HG03432 (cell line): ENCODE measurements around the gene RAB9B.
"Not testable (repeated sequence)": the region's sequence is repeated elsewhere in the genome, so short reads cannot be mapped to it uniquely, and the experiment has no call there.

Experiments used
- ATAC-seq: cut with Tn5 transposase; IDR thresholded peaks from one replicate; pipeline ENCODE4 v1.9.1; 2021; ENCODE audit warnings: mild to moderate bottlenecking, moderate library complexity; ENCODE audit not compliant: unreplicated experiment

Gene RAB9B

DNA sequence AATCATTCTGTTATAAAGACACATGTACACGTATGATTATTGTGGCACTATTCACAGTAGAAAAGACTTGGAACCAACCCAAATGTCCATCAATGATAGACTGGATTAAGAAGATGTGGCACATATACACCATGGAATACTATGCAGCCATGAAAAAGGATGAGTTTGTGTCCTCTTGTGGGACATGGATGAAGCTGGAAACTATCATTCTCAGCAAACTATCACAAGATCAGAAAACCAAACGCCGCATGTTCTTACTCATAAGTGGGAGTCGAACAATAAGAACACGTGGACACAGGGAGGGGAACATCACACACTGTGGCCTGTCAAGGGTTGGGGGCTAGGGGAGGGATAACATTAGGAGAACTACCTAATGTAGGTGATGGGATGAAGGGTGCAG is 15.0 kb downstream of the RAB9B start:
- not testable (repeated sequence) for ATAC-seq

DNA sequence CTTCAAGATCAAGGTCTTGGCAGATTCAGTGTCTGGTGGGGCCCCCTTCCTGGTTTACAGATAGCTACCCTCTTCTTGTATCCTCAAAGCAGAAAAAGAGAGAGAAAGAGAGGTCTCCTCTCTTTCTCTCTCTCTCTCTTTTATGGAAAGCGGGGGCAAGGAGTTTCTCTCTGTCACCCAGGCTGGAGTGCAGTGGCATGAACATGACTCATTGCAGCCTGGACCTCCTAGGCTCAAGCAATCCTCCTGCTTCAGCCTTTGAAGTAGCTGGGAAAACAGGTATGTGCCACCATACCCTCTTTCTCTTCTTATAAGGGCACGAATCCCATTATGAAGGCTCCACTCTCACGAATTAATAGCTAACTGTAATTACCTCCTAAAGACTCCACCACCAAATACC is 20.2 kb downstream of the RAB9B start:
- ATAC-seq: no peak

DNA sequence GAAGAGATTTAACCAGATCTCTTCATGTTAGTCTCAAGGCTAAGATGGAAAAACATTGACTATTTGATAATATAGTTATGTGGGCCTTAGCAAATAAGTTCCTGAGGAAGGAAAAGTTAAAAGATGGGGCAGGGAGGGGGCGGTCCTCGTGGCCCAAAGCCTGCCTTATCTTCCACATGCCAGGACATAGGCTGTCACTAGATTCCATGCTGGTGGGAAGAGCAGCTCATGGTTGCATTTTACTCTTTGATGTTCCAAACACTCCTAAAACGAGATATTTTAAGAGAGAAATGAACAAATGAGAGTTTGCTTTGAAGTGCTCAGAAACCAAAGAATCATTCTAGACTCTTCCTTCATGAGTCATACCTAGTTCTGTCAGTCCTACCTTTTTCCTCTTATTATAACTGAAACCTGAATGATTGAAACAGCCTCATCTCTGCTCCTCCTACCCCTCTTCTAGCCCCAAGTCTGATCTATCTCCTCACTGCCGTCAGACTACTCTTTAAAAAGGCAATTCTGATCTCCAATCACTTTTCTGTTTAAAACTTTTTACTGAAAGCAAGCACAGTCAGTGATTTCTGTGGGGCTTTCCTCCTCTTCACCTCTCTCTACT is 25.1 kb downstream of the RAB9B start:
- no peak for ATAC-seq

DNA sequence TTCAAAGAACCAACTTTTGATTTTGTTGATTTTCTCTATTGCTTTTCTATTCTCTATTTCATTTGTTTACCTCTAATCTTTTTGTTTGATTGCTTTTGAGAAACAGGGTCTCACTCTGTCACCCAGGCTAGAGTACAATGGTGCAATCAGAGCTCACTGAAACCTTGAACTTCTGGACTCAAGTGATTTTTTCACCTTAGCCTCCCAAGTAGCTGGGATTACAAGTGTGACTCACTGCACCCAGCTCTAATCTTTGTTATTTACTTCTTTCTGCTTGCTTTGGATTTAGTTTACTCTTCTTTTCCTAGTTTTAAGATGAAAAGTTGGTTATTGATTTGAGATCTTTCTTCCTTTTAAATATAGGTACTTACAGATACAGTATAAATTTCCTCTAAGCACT is 26.2 kb downstream of the RAB9B start:
- no peak for ATAC-seq

DNA sequence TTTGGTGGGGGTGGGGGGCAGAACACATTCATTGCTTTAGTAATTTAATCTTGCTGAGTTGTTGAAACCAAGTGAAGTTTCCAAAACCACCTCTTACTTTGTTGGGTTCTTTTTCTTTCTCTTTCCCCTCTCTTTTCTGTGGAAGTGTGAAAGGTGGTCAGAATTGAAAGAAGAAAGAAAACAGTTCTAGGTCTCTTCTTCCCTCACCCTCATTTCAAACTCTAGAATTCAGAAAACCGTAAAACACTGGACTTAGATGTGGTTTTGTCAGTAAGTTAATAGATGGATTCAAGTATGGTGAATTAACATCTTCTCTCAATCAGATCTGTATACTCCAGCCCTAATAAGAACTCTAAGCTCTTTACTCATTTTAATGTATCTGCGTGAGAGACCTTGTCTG is 31.7 kb downstream of the RAB9B start:
- ATAC-seq: no peak

DNA sequence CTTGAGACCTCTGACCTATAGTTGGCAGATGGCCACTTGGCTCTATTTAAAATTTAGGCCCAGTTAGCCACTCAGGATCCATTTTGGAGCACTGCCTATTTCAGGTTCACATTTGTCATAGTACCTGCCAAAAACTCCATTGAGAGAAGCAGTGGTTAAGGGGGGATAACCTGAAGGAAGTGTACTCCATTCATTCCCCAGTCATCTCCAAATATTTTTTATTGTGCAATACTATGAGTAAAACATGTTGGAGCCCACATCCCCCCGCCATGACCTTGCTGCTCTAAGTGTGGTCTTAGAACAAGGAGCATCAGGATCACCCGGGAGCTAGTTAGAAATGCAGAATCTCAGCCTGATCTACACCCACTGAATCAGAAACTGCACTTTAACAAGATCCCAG is 34.4 kb downstream of the RAB9B start:
- ATAC-seq: no peak

DNA sequence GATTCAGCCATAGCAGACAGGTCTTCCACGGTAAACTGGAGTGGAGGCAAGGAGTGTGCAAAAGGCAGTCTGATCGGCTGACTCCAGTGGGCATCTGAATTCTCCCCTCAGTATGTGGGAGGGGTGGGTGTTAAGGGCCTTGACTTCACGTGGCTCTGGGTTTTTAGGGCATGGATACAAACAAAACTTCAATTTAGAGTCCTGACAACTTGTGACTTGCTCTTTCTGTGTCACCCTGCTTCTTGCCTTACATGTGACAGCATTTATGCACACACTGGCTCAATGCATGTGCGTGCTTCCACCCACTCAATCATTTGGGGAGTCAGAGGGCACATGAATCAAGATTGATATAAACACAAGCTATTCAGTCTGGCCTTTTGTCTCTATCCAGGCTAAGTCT is 37.9 kb downstream of the RAB9B start:
- no peak for ATAC-seq

DNA sequence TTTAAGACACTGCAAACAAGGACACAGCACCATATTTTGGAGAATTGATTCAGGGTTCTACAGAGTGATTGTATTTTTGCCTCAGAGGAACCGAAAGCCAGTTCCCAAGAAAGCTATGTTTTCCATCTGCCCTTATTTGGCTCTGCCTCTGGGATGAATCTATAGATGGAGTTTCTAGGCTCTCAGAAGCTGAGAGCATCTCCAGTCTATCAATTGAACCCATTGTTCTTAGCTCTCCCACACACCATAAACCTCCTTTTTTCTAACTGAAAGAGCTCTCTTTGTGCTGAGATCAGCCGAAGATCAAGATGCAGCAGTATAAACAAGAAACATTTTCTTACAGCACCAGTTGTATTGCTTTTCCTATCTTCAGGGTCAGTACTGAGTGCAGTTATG is 38.5 kb downstream of the RAB9B start:
- ATAC-seq: no peak

DNA sequence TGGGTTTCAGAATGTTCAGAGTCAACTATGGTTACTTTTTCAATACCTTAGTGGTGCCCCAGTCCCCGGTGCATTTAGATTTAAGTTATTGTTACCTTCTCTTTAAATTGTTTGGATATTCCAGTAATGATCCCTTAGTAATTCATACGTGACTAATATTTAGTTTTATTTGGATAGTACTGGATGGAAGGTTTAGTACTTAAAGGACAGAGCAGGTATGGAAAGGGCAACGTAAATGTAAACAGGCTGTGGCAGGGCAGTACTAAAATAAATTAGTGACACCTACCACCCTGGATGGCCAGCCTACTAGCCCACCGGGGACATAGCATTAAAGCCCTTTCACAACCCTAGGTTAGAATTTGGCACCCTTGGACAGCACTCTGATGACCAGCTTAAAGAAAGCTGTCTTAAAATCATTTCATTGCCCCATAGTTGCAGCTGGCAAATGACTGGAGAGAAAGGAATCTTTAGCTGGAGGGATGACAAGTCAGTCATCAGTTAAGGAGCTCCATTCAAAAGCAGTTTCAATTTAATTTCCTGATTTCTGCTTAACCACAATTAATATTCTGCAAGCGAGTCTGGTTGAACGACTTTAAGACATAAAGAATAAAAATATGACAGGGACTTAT is 39.0 kb downstream of the RAB9B start:
- no peak for ATAC-seq

DNA sequence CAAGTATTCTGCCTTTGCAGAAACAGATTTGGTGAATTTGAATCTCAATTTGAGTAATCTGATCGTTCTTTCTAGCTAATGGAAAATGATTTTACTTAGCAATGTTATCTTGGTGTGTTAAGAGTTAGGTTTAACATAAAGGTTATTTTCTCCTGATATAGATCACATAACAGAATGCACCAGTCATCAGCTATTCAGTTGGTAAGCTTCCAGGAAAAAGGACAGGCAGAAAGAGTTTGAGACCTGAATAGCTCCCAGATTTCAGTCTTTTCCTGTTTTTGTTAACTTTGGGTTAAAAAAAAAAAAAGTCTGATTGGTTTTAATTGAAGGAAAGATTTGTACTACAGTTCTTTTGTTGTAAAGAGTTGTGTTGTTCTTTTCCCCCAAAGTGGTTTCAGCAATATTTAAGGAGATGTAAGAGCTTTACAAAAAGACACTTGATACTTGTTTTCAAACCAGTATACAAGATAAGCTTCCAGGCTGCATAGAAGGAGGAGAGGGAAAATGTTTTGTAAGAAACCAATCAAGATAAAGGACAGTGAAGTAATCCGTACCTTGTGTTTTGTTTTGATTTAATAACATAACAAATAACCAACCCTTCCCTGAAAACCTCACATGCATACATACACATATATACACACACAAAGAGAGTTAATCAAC is 40.1 kb downstream of the RAB9B start:
- no peak for ATAC-seq

DNA sequence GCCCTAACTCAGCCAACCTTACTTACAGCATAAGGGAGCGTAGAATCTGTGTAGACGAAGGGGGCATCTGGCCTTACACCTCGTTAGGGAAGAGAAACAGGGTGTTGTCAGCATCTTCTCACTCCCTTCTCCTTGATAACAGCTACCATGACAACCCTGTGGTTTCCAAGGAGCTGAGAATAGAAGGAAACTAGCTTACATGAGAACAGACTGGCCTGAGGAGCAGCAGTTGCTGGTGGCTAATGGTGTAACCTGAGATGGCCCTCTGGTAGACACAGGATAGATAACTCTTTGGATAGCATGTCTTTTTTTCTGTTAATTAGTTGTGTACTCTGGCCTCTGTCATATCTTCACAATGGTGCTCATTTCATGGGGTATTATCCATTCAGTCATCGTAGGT is 40.8 kb downstream of the RAB9B start:
- ATAC-seq: no peak

DNA sequence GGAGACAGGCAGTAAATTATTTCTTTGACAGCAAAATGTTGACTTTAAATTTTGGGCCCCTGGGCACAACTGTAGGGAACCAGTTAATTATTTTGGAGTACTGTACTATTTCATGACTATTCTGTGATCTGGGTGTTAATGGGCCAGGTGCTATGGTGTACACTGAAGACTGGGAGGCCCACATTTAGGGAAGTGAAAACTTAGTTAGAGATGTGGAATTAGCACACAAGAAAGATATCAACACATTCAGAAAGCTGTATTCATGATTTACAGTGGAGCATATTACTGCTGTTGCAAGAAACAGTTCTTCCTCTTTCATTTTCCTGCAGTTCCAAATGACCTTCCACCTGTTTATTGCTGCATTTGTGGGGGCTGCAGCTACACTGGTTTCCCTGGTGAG is 43.1 kb downstream of the RAB9B start:
- peak; percentile 80 for ATAC-seq

DNA sequence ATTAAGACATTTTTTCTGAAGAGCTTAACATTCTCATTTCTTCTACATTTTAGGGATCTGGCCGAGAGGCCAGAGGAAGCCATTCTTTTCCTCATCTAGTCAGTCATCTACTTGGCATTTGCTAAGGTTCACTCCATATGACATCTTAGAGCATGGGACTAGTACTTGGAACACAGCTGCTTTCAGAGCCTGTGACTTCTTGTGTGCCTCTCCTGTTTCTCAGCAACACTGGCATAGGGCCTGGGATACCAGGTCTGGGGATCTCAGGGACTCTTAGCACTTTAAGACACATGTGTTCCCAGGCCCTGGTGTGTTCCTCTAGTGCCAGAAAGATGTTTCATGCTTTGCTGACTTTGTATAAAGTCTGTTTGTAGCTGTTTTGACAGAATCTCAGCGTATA is 48.1 kb downstream of the RAB9B start:
- no peak for ATAC-seq

DNA sequence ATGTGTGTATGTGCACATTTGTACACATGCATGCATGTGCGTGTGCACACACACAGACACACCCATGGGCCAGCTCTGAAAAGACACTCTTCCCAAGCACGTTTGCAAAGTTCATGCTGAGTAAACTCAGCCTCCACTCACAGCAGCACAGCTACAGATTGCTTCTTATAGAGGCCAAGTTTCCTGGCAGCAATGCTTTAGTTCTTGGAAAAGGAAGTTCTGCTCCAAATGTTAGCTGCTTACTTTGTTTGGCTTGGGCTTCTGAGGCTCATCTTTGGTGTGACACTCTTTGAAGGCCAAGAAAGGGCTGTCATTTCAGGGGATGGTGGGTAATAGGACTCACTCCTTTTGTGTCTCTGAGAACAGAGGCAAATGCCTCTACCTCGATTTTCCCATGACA is 48.9 kb downstream of the RAB9B start:
- no peak for ATAC-seq

DNA sequence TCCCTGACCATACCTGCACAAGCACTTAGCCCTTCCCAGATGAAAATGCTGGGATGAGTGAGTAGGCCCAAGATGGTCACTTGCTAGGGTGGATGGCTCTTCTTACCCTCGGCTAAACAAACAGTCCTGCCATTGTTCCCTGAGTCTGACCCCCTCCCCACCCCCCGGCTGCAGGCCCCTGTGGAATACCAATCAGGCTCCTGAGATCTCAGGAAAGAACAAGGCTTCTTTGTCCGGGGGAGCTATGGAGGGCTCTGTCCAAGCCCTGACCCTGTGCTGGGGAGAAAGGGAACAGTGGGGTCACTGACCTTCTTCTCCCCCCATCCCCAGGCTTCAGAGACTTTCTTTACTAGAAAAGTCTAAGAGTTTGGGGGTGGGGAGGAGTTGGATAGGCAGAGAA is 49.4 kb downstream of the RAB9B start:
- no peak for ATAC-seq

DNA sequence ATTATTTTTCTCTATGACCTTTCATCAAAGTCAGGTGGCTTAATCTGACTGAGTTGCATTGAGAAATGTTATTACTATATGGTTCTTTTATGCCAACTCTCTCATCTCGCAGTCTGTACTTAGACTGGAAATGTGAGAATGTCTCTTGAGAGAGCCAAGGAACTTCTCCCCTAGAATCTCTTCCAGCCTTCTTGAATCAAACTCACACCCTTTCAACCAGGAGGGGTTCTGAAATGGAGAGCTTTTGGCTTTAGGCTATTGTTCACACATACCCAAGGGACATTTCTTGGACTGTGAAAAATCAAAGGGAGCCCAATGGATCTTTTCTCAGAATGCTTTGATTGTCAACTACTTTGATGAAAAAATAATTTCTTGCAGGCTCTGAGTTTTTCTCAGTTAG is 50.4 kb downstream of the RAB9B start:
- ATAC-seq: no peak

DNA sequence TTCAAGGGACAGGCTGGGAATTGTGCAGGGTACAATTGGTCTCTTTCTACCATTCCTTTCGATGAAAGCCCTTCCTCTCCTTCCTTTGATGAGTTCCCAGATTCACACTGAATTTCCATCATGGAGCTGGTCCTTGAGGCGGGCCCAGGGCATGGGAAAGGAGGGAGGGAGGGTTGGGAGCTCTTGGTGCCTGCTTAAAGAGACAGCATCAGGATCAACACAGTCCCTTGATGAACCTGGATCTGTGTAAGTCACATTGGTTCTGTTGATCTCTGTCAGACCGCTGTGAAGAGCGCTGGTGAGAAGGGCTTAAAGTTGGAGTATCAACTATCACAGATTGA is 51.0 kb downstream of the RAB9B start:
- no peak for ATAC-seq

DNA sequence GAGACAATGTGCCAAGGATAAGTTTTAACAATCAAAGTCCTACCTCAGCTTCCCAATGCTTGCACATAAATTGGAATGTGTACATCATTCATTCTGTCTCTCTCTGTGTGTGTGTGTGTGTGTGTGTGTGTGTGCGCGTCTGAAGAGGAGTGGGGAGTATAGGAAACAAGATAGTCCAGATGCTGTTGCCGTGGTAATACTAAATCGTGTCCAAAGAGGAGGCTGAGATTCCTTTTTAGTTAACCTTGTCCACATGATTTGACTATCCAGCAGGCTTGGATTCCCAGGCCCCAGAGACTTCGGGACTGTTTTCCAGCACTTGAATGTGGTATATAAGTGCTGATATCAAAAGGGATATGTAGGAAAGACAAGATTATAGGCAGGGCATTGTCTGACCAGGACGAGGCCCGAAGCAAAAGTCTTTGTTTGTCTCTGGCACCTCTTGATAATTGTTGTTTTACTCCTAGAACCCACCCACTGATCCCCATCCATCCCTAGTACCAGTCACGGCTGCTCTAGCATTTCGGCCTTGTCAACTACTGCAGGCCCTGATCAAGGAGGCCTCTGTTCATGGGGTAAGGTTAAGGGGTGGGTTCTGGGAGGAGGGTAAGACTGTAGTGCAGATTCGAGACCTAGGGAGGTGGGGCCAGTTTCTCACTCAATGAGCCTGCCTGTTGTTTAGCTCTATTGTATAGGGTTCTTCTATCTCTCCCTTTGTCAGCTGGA is 51.6 kb downstream of the RAB9B start:
- ATAC-seq: no peak

DNA sequence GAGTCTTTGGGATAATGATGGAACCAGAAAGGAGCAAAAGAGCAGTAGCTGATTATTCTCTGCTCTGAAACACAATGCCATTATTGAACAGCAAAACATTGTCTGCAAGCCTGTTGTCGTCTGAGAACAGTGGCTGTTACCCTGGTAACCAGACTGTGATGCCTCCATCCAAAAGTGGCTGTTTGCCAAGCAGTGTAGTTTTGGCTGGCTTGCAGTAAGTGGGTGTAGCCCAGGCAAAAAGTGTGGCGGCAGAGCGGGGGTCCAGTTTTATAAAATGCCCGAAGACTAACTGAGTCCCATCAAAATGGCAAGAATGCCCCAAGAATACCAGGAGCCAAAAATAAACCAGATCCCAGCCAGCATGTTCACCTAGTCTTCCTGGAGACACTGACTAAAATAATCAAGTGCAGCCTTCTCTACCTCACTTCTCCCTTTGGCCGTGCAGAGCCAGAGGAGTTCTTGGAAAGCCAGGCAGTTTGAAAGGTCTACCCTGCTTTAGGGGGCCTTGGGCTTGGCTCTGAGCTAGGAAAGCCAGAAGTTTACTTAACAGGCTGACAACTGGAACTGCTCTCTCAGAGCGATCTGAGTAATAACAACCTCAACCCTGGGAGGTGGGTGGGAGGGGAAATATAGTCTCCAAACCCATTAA is 52.8 kb downstream of the RAB9B start:
- ATAC-seq: no peak

DNA sequence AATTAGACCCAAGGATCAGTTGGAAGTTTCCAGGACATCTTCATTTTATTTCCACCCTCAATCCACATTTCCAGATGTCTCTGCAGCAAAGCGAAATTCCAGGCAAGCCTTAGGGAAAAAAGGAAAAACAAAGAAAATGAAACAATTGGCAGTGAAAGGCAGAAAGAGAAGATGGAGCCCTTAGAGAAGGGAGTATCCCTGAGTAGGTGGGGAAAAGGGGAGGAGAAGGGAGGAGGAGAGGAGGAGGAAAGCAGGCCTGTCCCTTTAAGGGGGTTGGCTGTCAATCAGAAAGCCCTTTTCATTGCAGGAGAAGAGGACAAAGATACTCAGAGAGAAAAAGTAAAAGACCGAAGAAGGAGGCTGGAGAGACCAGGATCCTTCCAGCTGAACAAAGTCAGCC is 55.5 kb downstream of the RAB9B start, which contains the start of gene PLP1:
Gene PLP1 (plus strand): TSS at position 295 of the 400 bp plus-strand sequence. CDS start 156 bp downstream, outside the sequence.
- ATAC-seq: no peak

DNA sequence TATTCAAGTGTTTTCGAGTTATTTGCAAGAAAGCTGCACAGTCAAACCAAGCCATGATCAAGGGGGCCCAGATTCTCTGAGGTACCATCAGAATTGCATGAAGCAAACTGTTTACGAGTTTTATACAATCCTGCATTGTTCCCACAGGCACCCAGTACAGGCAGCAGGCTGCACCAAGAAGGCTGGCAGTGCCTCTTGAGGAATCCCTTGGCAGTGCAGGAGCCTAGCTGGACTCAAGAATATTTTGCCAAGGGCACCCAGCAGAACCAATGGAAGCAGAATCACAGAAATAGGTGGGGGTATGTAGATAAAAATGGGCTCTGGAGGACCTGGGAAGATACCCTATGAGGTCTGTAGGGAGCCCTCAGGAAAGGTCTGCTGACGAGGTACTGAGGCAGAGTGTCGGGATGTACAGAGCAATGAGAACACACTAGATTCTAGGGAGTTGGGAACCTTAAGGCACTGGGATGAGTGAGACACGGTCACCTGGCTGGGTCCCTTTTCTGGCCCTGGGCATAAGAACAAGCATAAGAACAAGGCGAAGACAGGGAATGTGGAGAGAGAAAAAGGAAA is 57.9 kb downstream of the RAB9B start:
- ATAC-seq: no peak
